Stimulated activated naive CD8-positive, alpha-beta T cell treated with anti-CD3 and anti-CD28 coated beads, Interleukin-15, Interleukin-2, amounts not matched to agents 100 U/mL and 50 U/mL, for 24 hours (primary cell): Measurements from ENCODE around the gene PHF14.
"Not testable (repeated sequence)": the region's sequence is repeated elsewhere in the genome, so short reads cannot be mapped to it uniquely, and the experiment has no call there.

Source experiments
- ATAC-seq: fragments of 150-1000 bp; cut with Tn5 transposase; one replicate; pipeline ENCODE4 v1.10.0; 2021
- DNase-seq: peaks from one replicate; pipeline ENCODE4 v3.0.0; 2021

PHF14 gene

DNA sequence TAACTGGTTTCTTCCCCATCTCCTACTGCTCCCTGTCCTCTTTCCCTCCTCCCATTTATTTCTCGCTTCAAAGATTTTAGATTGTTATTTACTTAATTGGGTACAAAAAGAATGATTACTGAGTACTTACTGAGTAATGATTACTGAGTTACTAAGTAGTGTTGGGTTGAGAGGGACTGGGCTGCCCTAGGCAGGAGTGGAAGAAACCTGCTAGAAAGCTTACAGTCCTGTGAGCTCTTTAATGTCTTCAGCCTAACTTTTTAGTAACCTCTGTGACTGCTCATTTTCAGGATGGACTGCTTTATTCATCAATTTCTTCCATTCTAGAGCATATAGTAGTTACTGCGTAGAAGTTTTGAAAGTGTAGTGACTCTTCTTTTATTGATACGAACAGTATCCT, 7.6 kb downstream of the PHF14 start:
- DNase-seq, result no peak
- ATAC-seq, result no peak

DNA sequence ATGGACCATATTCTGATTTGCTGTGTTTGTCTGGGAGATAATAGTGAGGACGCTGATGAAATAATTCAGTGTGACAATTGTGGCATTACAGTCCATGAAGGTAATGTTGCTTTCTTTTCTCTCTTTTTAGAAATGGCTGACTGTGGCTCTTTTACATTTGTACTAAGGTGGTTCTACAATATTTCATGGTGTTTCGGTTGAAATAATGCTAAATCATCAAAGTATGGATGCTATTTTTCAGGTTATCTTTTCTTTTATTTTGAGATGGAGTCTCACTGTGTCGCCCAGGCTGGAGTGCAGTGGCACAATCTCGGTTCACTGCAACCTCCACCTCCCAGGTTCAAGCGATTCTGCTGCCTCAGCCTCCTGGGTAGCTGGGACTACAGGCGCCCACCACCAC, 17.1 kb downstream of the PHF14 start:
- DNase-seq, ATAC-seq: not testable (repeated sequence)

DNA sequence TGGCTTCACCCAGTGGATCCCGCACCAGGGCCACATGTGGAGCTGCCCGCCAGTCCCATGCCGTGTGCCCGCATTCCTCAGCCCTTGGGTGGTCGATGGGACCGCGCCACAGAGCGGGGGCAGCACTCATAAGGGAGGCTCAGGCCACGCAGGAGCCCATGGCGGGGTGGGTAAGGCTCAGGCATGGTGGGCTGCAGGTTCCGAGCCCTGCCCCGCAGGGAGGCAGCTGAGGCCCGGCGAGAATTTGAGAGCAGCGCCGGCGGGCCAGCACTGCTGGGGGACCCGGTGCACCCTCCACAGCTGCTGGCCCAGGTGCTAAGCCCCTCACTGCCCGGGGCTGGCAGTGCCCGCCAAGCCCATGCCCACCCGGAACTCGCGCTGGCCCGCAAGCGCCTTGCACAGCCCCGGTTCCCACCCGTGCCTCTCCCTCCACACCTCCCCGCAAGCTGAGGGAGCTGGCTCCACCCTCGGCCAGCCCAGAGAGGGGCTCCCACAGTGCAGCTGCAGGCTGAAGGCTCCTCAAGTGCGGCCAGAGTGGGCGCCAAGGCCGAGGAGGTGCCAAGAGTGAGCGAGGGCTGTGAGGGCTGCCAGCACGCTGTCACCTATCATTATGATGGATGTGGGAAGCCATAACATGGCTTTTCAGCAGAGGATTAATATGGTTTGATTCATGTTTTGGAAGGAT, 22.0 kb downstream of the PHF14 start:
- not testable (repeated sequence) for ATAC-seq, DNase-seq

DNA sequence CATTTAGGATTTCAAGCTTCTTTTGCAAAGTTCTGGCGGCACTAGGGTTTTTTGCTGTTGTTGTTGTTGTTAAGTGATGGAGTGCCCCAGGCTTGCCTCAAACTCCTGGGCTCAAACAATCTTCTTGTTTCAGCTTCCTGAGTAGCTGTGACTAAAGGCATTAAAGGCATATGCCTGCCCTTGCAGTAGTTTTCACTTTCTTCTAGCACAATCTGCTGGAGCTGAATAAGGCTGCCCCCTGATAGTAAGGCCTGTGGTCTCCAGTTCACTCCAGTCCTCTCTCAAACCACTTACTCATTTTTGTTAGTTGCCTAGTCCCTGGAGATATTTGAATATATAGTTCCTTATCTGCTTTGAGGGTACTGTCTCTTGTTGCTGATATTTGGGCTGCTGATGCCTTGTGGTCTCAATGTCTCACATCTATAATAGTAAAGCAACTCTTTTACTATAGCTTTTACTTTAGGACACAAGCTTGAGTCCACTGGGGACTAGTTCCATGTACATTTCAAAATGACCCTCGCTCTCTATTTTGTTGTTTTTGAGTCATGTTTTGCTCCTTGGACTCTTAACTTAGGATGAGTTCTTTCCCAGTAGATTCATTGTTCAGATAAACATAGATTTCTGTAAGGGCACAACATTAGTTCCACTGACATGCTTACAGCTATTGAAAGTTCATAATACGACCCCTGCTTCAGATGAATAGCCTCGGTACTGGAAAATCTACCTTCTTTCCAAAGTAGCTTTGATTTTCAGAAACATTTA, 25.5 kb downstream of the PHF14 start:
- ATAC-seq, result no peak
- no peak for DNase-seq

DNA sequence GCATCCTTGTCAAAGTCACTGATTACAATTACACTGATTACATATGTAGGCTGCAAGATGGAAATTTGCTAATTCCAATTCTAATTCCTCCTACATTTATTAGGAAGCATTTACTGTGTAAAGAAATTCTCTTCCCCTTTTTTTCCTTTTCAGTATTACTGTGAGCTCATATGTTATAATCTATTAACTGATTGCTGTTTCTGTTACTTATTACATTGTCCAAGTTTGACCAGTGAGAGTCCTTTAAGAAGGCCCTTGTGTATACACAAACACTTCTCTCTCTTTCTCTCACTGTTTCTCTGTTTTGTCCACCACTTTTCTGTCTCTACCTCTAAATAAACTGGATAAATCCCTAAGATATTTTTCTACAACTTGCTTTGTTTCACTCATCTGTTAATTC, 31.5 kb downstream of the PHF14 start:
- DNase-seq, result no peak
- no peak for ATAC-seq

DNA sequence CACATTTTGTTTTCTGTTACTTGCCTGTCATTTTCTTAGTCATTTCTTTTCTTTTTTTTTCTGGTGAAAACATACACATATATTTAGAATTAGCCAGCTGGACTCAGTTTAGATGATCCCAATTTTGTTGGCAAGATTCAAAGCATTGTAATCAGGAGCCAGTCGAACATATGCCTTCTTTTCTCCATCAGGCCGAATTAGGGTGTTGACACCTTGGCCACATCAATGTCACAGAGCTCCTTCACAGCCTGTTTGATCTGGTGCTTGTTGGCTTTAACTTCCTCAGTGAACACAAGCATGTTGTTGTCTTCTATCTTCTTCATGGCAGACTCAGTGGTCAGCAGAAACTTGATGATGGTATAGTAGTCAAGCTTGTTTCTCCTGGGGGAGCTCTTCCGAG, 32.6 kb downstream of the PHF14 start:
- ATAC-seq (no peak), DNase-seq (no peak)

DNA sequence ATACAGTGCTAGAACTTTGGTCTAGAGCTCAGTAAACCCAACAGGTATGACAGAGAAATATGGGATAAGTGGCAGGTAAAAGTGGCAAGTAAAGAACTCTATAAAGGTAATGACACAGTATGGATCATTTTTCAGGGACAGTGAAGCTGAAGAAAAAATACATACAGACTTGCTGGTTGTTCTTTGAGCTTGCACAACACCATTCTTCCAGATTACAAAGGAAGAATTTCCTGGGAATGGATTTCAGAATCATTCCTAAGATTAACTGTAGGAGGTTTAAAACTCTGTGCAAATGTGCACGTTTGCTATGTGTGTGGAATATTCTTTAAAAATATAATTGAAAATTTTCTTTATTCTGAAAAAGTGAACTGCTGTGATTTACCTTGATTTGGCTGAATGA, 36.0 kb downstream of the PHF14 start:
- DNase-seq (no peak), ATAC-seq (no peak)

DNA sequence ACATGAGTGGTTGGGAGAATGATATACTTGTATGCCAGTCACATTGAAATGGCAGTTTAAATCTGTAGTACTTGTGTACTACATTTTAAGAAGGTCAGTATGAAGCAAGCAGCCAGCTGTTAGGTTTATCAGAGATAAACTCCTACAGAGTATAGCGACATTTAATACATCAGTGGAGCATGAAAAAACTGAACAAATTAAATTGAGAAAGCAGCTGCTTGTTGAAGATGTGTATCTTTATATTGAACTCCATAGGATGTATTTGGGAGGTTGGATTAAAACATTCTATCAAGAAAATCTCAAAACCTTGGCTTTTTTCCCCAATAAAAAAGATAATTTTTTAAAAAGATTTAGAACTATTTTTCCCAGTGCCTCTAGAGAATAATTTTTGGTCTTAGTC, 47.8 kb downstream of the PHF14 start:
- no peak for DNase-seq
- ATAC-seq, result no peak

DNA sequence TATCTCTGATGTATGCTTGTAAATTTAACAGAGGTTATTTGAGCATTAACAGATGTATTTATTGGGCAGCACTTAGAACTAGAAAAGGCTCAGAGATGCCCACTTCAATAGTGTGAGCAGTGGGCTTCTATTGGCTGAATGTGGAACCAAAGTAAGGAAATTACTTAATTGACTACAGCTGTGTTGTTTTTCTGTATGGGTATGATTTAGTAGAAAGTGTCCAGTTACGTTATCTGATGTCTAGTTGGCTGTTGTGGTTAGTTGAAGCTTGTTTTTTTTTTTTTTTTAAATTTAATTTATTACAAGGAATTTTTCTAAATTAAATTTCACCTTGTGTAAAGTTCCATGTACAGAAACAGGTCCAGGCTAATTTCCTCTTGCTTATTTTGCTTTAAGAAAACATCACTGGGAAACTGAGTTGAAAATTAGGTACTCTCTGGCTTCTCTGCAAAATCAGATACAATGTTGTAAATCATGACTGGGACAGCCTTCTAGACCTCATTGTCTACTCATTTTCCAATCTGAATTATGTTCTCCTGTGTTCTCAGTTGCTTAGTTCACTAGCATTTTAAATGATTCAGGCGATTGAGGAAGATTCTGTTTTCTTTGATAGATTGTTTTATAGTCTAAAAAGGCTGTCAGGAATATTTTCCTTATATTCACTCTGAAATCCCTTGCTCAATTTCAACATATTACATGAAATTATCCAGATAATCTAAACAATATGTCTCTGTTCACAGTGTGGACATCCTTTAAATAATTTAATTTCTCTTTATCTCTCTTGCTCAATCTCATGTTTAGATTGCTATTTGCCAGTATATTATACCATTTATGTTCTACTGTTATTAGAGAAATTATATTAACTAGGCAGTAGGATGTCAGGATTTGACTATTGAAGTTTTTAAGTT, 53.0 kb downstream of the PHF14 start:
- ATAC-seq, result no peak
- no peak for DNase-seq

DNA sequence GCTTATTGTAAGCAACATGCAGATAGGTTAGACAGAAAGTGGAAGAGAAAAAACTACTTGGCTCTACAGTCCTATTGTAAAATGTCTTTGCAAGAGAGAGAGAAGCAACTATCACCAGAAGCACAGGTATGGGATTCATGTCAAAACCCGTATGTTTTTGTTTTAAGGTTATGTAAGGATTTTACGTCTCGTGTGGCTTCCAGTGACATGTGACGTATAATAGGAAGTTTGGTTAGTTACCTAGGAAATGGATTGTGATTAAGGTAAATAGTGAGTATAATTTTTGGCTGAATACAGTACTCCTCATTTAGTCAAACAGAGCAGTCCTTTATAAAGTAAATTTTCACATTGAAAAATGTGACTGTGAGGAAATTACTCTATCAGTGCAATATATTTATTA, 62.0 kb downstream of the PHF14 start:
- no peak for ATAC-seq
- DNase-seq, result no peak

DNA sequence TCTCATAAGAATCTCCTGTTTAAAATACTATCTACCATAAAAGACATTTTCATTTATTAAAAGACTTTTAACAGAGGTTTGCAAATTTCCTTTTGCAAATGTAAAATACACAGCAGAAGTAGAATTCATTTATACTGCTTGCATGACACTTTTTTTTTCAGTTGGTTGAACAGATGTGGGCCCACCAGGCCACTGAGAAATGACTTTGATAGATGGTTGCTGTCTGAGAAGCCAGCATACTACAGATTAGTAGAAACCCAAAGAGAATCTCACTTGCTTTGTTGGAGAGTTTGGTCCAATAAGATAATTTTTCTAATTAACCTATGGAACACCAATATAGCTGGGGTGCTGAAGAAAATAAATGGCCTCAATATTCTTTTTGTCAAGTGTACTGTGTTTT, 66.3 kb downstream of the PHF14 start:
- ATAC-seq (no peak), DNase-seq (no peak)

DNA sequence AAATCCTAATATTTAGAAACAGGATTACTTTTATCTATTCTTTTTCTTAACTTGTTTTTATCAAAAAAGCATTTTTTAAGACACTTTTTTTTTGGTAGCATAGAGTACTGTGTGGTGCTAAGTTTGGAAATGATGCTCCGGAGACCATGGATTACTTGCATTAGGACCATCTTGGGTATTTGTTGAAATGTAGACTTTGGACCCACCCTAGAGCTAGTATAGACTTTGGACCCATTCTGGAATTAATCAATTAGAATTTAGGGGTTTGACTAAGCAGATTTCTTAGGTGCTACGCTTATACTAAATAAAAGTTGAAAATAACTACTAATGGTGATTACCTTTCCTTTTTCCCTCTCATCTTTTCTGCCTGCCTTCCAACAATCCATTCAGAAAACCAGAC, 80.4 kb downstream of the PHF14 start:
- DNase-seq, result no peak
- ATAC-seq, result no peak

DNA sequence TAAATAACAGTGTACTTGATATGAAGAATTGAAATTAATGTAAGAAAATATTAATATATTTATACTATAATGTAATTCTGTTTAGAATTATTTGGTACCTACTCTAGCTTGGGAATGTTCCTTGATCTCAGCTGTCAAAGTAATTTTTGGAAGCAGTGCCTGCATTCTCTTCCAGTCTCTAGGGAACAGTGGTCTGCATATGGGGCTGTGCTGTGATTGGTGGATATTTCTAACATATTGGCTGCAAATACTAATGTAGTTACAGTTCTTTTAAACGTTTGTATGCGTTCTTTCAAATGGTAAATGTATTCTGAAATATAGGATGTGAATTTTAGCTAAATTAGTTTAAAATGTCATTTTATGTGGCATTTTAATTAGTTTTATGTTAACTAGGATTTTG, 87.2 kb downstream of the PHF14 start:
- no peak for DNase-seq

DNA sequence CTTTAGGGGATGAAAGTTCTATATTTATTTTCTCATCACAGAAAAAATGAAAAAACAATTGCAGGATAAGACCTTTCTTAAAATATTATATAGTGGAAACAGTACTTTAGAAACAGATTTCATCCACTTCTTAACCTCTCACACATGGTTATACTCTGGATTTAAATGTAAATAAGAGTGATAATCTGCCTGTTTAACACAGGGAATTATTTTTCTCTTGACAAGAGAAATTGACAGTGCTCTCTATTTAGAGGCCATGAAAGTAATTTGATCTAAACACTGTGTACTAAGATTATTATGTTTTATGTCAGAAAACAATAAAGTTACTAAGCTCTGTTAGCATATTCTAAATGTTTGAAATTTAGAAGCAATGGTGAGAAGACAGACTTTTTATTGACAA, 88.4 kb downstream of the PHF14 start:
- no peak for ATAC-seq
- DNase-seq, result no peak

More for the DNA sequence above, 87.2 kb downstream of the PHF14 start:
- ATAC-seq, result no peak

DNA sequence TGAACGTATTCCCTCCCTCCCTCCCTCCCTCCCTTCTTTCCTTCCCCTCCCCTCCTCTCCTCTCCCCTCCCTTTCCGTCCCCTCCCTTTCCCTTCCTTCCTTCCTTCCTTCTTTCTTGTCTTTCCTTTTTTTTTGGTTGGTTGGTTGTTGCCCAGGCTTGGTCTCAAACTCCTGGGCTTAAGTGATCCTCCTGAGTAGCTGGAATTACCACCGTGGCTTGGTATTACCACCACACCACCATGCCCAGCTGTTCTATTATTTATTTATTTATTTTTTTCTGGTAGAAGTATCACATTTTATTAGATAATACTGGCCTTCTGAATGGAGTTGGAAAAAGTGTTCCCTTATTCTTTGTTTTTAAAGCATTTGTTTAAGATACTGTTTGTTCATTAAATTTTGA, 95.9 kb downstream of the PHF14 start:
- DNase-seq, result no peak
- no peak for ATAC-seq

DNA sequence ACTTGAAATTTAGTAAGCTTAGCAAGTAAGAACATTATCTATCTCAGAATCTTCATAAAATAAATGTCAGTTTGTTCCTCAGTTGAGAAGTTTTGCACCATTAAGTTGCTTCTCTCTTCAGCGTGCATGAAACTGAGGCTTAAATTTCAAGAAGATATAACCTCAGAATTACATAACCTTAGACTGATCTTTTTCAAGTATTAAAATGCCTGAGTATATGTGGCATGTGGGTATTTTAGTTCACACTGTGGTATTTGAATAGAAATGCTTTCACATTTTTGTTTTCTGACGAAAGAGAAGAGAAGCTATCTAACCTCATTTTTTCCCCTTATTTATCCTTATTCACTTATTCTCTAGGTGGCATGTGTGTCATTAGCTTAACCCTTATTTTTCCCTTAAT, 104.1 kb downstream of the PHF14 start:
- DNase-seq (no peak), ATAC-seq (no peak)

DNA sequence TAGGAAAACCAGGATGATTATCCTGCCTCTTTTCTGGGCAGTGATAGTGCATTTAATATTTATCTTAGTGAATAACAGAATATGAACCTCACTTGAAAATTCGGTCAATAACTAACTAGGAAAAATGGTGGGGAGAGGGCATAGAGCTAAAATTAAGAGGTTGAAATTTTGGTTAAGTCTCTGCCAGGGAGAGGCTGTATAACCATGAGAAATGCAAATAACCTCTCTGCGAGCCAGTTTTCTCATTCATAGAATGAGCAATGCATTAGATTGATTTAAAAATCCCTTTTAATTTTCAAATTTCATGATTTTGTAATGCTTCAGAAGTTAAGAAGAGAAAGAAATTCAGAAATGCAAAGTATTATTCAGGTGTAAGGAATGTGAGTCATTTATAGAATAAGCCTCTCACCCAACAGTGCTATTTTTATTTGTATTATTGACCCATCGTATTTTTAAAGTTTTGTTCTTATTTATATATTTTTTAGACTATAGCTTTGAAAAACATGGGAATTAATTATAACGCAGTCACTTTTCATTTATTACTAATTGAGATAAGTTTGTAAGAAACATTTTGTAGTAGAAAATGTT, 104.7 kb downstream of the PHF14 start:
- ATAC-seq (no peak), DNase-seq (no peak)

DNA sequence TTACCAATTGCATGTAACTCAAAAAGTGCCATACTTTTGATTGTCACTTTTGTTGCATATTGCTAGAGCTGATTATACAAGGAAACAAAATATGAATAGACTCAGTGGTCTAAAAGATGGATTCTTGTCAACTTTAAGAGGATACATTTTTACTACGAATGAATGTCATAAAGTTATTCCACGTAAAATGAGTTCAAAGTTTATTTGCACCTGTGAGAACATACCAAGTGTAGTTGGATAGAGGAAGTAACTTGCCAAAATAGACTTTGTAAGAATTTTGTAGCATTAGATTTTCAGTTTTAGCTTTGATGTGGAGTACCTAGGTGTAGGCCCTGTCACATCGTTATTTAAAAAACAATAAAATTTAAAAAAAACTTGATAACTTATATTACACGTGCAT, 106.2 kb downstream of the PHF14 start:
- no peak for ATAC-seq

DNA sequence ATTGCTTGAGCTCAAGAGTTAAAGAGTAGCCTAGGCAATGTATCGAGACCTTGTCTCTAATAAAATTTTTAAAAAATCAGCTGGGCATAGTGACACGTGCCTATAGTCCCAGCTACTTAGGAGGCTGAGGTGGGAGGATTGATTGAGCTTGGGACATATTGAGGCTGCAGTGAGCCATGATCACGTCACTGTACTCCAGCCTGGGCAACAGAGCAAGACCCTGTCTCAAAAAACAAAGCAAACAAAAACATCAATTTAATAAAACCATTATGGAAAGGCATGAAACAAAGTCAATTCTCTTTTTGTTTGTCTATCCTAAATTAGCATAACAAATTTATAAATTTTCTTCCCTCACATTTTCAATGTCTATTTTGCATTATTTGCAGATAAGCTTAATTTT, 108.4 kb downstream of the PHF14 start:
- ATAC-seq (no peak), DNase-seq (no peak)

More for the DNA sequence above, 106.2 kb downstream of the PHF14 start:
- no peak for DNase-seq

DNA sequence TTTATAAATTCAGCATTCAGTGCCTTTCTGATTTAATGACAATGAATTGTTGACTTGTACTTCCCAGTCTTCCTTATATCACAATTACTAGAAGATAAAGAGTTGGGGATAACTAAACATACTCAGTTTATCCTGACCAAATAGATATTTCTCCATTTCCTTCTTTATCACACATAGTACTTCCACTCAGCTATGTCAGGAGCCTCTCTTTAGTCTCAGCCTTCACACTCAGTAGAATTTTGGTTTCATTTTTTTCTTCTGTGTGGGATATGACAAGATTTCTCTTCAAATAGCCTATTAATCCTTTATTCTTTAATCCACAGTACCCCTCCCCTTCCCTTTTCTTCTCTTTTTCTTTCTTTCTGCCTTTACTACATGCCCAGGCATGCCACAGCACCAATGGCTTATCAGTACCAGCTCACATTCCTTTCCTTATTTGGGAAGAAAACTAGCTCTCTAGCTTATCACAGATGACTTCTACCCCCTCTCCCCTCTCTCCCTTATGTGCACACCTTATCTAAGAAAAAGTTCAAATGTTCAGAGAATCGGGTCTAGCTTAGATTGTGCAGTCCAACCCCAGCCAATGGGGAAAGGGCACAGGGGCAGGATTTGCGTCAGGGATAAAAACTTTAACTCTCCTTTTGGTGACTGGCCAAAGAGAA, 109.0 kb downstream of the PHF14 start:
- no peak for ATAC-seq

DNA sequence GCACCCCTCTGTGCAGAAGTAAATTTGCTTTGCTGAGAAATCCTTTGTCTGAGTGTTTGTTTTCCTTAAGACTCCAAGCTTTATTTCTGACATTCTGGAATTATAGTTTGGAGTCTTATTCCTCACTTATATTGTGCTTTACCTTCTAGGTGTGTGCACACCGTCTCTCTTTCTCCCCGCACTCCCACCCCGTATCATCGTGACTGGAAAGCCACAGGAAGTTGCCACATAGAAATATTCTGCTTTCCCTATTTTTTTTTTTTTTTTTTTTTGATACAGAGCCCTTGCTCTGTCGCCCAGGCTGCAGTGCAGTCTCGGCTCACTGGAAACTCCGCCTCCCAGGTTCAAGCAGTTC, 109.5 kb downstream of the PHF14 start:
- no peak for ATAC-seq
- no peak for DNase-seq

More for the DNA sequence above, 109.0 kb downstream of the PHF14 start:
- no peak for DNase-seq

DNA sequence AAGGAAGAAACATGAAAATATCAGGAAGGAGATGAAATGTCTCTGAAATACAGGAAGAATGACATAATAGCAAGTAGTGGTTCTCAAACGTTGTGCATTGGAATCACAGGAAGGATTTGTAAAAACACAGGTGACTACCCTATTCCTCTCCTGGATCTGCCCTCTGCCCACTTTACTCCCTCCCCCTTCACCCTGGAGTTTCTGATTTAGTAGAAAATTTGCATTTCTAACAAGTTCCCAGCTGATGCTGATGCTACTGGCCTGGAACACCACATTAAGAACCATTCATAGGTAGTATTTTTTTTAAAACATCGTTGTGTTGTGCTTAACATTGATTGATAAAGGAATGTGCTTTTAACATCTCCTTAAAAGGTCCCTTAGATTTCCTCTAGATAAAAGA, 130.9 kb downstream of the PHF14 start:
- ATAC-seq (no peak), DNase-seq (no peak)
